RKO (cell line): Measurements from ENCODE around the gene EXD1.

Experiments
- DNase-seq: peaks from one replicate; pipeline ENCODE4 v3.0.0-alpha.2; 2016; ENCODE audit warnings: low spot score

The EXD1 gene

DNA sequence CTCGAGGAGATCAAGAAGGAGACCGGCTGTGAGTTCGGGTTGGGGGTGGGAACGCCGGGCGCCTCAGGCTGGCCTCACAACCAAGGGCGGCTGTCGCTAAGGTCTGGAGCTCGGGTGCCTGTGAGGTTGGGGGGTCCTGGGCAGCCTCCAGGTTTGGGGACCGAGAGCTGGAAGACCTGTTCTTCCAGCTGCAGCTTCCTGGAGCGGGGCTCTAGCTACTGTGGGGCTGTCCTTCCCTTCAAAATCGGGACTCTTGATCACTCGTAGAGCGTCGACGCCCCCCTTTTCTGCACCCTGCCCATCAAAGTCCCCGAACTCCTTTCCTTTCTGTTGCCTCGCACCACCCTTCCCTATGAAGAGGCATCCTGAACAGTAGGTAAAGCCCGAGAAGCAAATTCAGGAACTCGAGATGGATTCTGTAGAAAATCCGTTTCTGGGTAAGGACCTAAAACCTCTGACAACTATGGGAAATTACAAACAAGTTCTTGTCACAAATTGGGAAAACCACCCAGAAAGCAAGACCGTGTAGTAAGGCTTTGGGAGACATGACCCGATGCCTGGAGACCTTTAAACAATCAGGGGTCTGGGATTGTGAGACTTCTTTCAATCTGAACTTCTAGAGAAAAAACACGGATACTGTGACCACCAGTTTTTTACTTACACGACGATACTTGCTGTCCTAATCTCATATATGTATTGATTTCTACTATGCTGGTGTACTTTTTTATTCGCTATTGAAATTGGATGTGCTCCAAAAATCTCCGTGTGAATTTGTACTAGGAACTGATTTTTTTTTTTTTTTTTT lies 1.1 kb upstream of the EXD1 start:
- DNase-seq = no peak

- DNase-seq = no peak
Observed at GRCh38 chr15:41230345-41230649, 260 bp downstream of the EXD1 start.

GRCh38 chr15:41219381-41219780 lies 11.2 kb downstream of the EXD1 start:
- DNase-seq = no peak

- DNase-seq = no peak
Observed at GRCh38 chr15:41218851-41219250, 11.7 kb downstream of the EXD1 start.

GRCh38 chr15:41215708-41216107 lies 14.8 kb downstream of the EXD1 start:
- DNase-seq = no peak

DNA sequence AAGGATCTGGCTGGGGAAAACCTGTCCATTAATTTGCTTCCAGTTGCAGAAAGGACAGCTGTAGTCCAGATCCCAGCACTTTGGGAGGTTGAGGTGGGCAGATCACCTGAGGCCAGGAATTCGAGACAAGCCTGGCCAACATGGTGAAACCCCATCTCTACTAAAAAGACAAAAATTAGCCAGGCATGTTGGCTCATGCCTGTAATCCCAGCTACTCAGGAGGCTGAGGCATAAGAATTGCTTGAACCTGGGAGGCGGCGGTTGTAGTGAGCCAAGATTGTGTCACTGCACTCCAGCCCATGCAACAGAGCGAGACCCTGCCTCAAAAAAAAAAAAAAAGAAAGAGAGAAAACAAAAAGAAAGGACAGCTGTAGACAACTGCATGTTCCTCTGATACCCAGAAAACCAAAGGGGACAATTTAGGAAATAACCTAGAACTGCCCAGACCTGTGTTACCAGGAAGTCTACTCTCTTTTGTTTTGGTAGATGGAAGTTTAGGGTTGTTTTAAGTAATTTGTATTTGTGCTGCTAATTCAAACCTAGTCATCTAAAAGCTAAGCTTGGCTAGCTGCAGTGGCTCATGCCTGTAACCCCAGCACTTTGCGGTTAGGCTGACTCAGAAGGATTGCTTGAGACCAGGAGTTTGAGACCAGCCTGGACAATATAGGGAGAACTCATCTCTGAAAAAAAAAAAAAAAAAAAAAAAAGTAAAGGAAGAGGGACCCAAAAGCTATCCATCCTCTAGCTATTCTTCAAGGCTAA lies 22.7 kb downstream of the EXD1 start:
- no peak for DNase-seq

- DNase-seq = no peak
Observed at GRCh38 chr15:41205315-41205714, 25.2 kb downstream of the EXD1 start.

DNA sequence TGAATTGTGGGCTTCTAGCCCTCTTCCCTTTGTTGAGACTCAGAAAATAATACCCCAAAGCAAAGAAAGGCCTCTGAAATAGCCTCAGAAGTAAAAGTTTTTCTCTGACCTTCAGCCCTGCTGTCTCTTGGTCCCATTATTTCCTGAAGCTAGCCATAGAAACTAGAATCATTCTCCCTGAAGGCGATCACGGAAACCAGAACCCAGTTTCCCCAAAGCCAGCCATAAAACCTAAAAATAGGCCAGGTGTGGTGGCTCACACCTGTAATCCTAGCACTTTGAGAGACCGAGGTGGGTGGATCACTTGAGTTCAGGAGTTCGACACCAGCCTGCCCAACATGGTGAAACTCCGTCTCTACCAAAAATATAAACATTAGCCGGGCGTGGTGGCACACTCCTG lies 27.2 kb downstream of the EXD1 start:
- DNase-seq = no peak

- DNase-seq = no peak
Observed at GRCh38 chr15:41199470-41199869, 31.1 kb downstream of the EXD1 start.

DNA sequence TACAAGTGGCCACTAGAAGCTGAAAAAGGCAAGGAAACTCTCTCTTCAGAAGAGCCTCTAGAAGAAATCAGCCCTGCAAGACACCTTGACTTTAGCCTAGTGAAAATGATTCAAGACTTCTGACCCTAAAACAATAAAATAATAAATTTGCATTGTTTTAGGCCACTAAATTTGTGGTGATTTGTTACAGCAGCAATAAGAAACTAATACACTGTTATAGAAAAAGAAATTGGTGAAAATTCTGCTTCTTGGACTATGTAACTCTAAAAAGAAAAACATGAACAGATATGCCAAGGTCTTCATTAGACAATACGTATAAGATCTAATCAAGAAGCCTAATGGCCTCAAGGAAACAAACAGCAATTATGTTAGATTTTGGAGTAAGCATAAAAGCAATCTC lies 36.1 kb downstream of the EXD1 start:
- no peak for DNase-seq

GRCh38 chr15:41183581-41183980 lies 47.0 kb downstream of the EXD1 start:
- DNase-seq = no peak

- DNase-seq = no peak
Observed at GRCh38 chr15:41182266-41182665, 48.3 kb downstream of the EXD1 start.

DNA sequence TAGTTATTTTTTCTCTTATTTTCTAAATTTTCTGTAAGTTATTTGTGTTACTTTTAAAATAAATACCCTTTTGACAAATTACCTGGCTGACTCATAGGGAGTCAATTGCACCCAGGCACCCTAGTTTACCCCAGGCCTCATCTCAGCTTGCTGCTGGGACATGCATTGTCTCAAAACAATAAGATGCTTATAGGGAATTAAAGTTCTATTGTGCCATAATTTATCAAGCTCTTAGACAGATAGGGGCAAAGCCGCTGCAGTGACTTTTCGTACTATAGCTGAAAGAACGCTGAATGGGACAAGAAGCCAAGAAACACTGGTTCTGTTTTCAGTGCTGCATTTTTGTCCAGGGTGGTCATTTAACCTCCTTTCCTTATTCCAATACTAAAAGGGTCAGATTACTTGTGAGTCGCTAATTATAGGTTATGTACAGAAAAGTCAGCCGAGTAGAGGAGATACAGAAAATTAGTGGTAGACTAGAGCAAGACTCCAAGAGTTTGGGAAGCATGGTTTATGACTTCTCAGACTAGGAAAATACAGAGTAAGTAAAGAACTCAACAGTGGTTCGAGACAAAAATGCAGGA lies 50.3 kb downstream of the EXD1 start:
- no peak for DNase-seq

DNA sequence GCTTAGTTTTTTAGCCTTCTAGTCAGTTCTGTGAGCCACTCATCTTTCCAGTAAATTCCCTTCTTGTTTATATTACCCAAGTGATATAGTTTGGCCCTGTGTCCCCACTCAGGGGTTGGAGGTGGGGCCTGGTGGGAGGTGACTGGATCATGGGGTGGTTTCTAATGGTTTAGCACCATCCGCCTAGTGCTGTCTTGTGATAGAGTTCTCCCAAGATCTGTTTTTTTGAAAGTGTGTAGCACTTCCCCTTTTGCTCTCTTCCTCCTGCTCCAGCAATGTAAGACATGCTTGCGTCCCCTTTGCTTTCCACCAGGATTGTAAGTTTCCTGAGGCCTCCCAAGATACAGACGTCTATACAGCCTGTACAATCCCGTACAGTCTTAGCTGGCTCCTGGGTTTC lies 60.8 kb downstream of the EXD1 start:
- no peak for DNase-seq

DNA sequence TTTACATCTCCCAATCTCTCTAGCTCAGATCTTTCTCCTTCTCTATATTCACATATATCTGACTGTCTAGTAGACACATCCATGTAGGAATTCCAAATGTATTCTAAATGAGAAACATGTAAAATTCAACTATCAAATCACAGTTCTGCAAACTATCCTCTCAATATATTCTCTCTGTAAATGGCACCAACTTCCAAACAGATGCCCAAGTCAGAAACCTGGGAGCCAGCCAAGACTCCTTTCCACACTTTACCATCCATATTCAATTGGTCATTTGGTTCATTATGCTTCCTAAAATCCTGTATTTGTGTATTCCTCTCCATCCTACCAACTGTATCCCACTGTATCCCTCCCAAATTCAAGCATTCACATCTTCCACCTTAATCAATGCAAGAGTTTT lies 61.5 kb downstream of the EXD1 start:
- DNase-seq = no peak

DNA sequence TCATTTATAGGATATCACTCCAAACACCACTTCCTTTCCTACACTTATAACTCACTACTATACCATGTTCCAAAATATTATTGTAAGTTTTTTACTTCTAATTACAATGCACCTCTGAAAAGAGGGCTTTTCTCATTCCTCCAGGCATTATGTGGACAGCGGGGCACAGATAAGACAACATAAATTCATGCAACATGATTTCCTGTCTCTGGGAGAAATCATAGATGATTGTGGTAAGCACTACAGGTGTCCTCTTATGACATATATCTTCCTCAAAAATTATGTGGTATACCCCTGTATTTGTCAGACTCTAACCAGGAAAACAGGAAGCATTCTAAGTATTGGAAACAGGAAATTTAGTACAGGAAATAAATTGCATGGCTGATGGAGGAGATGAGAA lies 68.8 kb downstream of the EXD1 start:
- no peak for DNase-seq

DNA sequence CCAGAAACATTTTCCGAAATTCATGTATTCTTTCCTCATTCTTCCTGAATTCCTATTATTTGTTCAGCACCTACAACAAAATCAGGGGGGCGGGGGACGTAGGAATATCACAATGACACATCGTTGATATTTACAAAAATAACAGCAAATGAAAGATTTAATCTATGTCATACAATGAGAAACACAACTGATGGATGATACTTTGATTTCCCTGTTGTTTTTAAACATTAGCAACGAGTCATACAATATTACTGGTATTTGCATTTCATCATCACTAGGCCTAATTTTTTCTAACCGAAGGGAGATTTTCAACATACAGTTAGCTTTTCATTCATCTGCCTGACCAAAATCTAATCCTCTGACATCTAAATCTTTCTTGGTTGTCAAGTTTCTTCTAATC lies 69.2 kb downstream of the EXD1 start:
- DNase-seq = no peak

DNA sequence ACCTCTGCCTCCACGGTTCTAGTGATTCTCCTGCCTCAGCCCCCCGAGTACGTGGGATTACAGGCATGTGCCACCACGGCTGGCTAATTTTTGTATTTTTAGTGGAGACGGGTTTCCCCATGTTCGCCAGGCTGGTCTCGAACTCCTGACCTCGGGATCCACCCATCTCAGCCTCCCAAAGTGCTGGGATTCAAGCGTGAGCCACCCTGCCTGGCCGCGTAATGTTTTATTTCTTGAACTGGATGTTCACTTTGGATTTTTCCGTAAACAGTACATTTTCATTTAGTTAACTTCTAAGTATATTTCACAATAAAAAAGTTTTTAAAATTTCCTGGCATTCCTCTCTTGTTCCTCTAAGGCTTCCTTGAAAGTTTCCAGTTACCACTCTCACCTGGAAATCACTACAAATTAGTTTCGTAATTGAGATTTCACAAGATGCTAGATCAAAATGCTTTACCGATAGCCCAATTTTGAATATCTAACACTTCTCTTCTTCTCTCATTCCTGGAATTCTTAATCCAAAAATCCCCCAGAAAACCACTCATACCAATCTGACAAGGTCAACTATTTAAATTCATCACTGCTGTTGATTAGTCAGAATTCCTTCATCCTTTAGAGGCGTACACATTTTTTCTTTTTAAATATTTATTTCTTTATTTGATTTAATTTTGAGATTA lies 69.8 kb downstream of the EXD1 start:
- no peak for DNase-seq

DNA sequence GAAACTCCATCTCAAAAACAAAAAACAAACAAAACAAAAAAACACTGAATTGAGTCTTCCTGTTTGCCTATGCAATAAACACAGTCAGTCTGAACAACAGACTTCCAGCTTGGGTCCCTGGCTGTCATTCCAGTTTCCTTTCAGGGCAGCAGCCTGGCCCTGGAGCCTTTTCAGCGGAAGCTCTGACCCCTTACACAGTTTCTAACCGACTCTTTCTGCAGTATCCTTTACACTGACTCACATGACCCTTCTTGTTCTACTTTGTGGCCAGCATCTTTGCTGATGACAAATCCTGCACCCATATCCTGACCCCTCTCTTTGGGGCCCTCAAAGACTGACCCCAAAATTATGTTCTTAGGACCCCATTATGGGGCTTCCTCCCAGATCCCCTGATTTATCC lies 76.1 kb downstream of the EXD1 start:
- no peak for DNase-seq

DNA sequence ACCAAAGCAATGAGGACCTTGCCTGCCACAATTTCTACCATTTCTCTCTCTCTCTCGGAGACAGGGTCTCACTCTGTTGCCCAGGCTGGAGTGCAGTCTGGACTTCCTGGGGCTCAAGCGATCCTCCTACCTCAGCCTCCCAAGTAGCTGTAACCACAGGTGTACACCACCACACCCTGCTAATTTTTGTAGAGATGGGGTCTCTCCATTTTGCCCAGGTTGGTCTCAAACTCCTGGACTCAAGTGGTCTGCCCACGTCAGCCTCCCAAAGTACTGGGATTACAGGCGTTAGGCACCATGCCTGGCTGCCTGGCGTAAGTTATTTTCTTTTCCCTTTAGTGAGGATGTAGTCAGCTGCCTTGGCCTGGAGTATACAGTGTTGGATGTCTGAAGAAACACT lies 76.8 kb downstream of the EXD1 start:
- DNase-seq = no peak

- no peak for DNase-seq
Observed at GRCh38 chr15:41151451-41152005, 79.0 kb downstream of the EXD1 start.

- DNase-seq = no peak
Observed at GRCh38 chr15:41150279-41150678, 80.3 kb downstream of the EXD1 start.

- no peak for DNase-seq
Observed at GRCh38 chr15:41148065-41148464, 82.5 kb downstream of the EXD1 start.
